ENCODE results near the gene AHR.

GRCh38 chr7:17307558-17307957 lies 9.1 kb downstream of the AHR start:
- TF ChIP-seq CTCF (conservative IDR thresholded peaks at IDR 0.05; ENCODE audit: low read depth, low read length): no peak
- TF ChIP-seq EZH2 (IDR thresholded peaks at IDR 0.05; ENCODE audit: low read length, unreplicated experiment): no peak

Measured in PC-3 (cell line).